K562 (cell line): ENCODE results near the gene MYG1. TPM values are rescaled to one million over a fixed set of nuclear protein-coding genes. Genes with fewer than 3 reads are reported as not detected.

Source experiments
- DEAF1 ChIP-seq: fragments of 450-650 bp; formaldehyde crosslinking; IDR thresholded peaks from 2 replicates; pipeline ENCODE4 v1.4.0; 2020; ENCODE audit warnings: mild to moderate bottlenecking, moderate library complexity
- FUS ChIP-seq: fragments of 200-400 bp; formaldehyde crosslinking; optimal IDR thresholded peaks from 2 replicates; pipeline ENCODE3; 2017; ENCODE audit warnings: low read depth, low read length
- HNRNPH1 ChIP-seq: fragments of 200-400 bp; formaldehyde crosslinking; optimal IDR thresholded peaks from 2 replicates; pipeline ENCODE3; 2017; ENCODE audit warnings: low read depth, mild to moderate bottlenecking, low read length, moderate library complexity
- JUN ChIP-seq, 2 experiments: sonication (generic) in 1 of 2; formaldehyde crosslinking in 1 of 2; IDR thresholded peaks; 2 replicates each; pipeline versions ENCODE4 v1.6.1 to v1.8.0; 2012 to 2022; ENCODE audit warnings: borderline replicate concordance in 2 of 2, mild to moderate bottlenecking in 2 of 2, improper control_type of control experiment in 1 of 2, low read depth in 1 of 2, low read length in 1 of 2, missing genetic modification reagents in 1 of 2
- MAFF ChIP-seq: IDR thresholded peaks from 2 replicates; pipeline ENCODE4 v1.6.1; 2012; ENCODE audit warnings: low read length, improper control_type of control experiment
- MITF ChIP-seq: IDR thresholded peaks from 2 replicates; pipeline ENCODE4 v1.6.1; 2014; ENCODE audit warnings: antibody characterized with exemption
- SAP30 ChIP-seq: fragments of 200-600 bp; sonication (generic); IDR thresholded peaks from 2 replicates; pipeline ENCODE4 v1.6.1; 2012; ENCODE audit warnings: borderline replicate concordance, low read depth, mild to moderate bottlenecking, moderate library complexity, low read length, control low read depth, inconsistent platforms; ENCODE audit not compliant: insufficient read depth, poor library complexity, severe bottlenecking
- ZBTB11 ChIP-seq, 3 experiments: fragments of 200-800 bp in 1 of 3; fragments of 250-450 bp in 1 of 3; fragments of 450-650 bp in 1 of 3; sonication (Bioruptor Pico) in 1 of 3; sonication (Bioruptor generic) in 1 of 3; formaldehyde crosslinking in 1 of 3; IDR thresholded peaks; 2 replicates each; pipeline versions ENCODE4 v1.6.1 to v1.8.0; 2016 to 2022; ENCODE audit warnings: mild to moderate bottlenecking in 2 of 3, missing genetic modification characterization in 2 of 3, missing compliant biosample characterization in 1 of 3, moderate library complexity in 1 of 3
- ZNF280B ChIP-seq: fragments of 250-450 bp; sonication (Bioruptor Pico); IDR thresholded peaks from 2 replicates; pipeline ENCODE4 v1.5.1; 2021; ENCODE audit warnings: mild to moderate bottlenecking
- ZNF449 ChIP-seq: fragments of 250-450 bp; sonication (Bioruptor Pico); IDR thresholded peaks from 2 replicates; pipeline ENCODE4 v1.8.0; 2022; ENCODE audit warnings: moderate library complexity, mild to moderate bottlenecking, inconsistent platforms
- ZNF512 ChIP-seq: IDR thresholded peaks from 2 replicates; pipeline ENCODE4 v1.6.1; 2016; ENCODE audit warnings: missing genetic modification characterization, missing compliant biosample characterization
- ZNF778 ChIP-seq: fragments of 450-650 bp; formaldehyde crosslinking; IDR thresholded peaks from 2 replicates; pipeline ENCODE4 v1.4.0; 2020; ENCODE audit warnings: mild to moderate bottlenecking, moderate library complexity
- polyA plus RNA-seq, 8 experiments: library from polyadenylated mRNA; depleted of rRNA in 4 of 8; stranded (reverse) in 5 of 8; unstranded in 3 of 8; fragments of >200 nt; fragmentation: Nextera tagmentation in 2 of 8; fragmentation: Illumina TruSeq in 1 of 8; extraction: Ambion mirVana in 2 of 8; extraction: Trizol in 1 of 8; gene quantifications; 2 replicates each; pipeline versions ENCODE4 v1.2.1 to v1.2.3, GENCODE V29; 2011 to 2014; ENCODE audit warnings: inconsistent platforms in 1 of 8, missing spikeins in 1 of 8
- total RNA-seq, 7 experiments: library from RNA; depleted of rRNA in 6 of 7; stranded (reverse); fragments of >200 nt in 6 of 7; fragmentation: Illumina TruSeq in 2 of 7; extraction: Trizol in 2 of 7; gene quantifications; 2 replicates each; pipeline versions ENCODE4 v1.2.1 to v1.2.3, GENCODE V29; 2011 to 2021; ENCODE audit warnings: low replicate concordance in 1 of 7

Gene MYG1
- total and polyA plus RNA-seq, 9 of the 15 experiments (the other 6 are each of a cell fraction or from before 2014, with no cell fraction given) = 0.45 to 5.6 (median 2.1) TPM

- TF ChIP-seq ZBTB11 (CRISPR knock-in tag; IDR thresholded peaks at IDR 0.05) = peak in 1 of 3 experiments; percentile 89; a peak in 2 of 6 replicates
- TF ChIP-seq ZNF512 (tag) = no peak
- no peak for TF ChIP-seq SAP30
- no peak for TF ChIP-seq HNRNPH1
- no peak for TF ChIP-seq ZNF280B (CRISPR knock-in tag)
- no peak for TF ChIP-seq FUS
- TF ChIP-seq JUN (IDR thresholded peaks at IDR 0.05; ENCODE audit: borderline replicate concordance, low read depth, low read length) = peak; percentile 56; the same call in 1 of the 2 replicates
- no peak; the same call in 1 of the 2 replicates for TF ChIP-seq JUN (CRISPR knock-in tag; IDR thresholded peaks at IDR 0.05; ENCODE audit: borderline replicate concordance)
- TF ChIP-seq ZNF449 (CRISPR knock-in tag) = no peak
- TF ChIP-seq MAFF = no peak
- no peak for TF ChIP-seq ZNF778 (CRISPR knock-in tag)
- no peak for TF ChIP-seq MITF
- peak; percentile 95 for TF ChIP-seq DEAF1
Observed at GRCh38 chr12:53324779-53325510, 25.4 kb downstream of the MYG1 start (continued).
